CD1c-positive myeloid dendritic cell (primary cell): ENCODE results near the gene MGME1.

Experiments used
- DNase-seq: peaks from one replicate; pipeline ENCODE4 v3.0.0-alpha.2; 2016; ENCODE audit errors: extremely low spot score

MGME1 gene, protein sequence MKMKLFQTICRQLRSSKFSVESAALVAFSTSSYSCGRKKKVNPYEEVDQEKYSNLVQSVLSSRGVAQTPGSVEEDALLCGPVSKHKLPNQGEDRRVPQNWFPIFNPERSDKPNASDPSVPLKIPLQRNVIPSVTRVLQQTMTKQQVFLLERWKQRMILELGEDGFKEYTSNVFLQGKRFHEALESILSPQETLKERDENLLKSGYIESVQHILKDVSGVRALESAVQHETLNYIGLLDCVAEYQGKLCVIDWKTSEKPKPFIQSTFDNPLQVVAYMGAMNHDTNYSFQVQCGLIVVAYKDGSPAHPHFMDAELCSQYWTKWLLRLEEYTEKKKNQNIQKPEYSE

DNA sequence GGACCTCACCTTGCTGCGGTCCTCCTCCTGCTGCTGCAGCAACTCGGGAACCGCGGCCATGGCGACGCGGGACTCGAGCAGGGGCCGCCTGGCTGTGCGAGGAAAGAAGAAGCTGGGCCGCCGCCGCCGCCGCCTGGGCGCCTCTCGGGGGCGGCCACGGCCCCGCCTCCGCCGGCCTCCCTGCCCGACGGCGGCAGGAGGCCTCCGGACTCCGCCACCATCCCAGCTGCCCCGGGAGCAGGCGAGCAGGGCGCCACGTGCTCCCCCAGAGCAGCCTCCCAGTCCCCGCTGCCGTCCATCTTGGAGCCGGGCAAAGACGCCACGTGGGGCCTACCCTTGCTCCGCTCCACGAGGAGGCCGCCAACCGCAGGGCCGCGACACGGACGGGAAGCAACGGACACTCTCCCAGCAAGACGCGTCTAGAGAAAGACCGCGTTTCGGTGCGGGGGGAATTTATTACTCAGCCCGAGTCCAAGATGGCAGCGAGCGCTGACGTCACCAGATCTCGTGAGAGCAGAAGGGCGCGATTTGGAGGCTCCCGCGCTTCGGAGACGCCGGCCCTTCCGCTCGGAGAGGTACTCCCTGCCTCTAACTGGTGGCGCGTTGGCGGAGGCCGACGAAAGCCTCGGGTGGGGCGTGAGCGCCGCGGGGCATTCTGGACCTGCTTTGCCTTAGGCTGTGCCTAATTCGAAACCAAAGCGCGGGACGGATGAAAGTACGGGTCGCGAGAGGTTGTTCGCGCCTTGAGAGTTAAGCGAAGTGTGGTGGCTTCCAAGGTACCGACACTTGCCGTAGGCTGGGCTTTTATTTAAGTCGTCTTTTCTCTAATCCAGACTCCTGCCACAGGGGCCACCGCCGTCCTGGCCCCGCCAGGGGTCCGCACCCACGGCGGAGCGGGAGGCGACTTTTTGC, at the start of gene MGME1, which contains the start of gene SNX5:
MGME1 (plus strand) TSS at position 653 of the 912 bp plus-strand sequence. CDS start 842 bp downstream, outside the sequence.
SNX5 (minus strand) TSS at position 429 of the 912 bp plus-strand sequence; CDS start at position 60, 369 bp downstream.
- peak; percentile 100 for DNase-seq

DNA sequence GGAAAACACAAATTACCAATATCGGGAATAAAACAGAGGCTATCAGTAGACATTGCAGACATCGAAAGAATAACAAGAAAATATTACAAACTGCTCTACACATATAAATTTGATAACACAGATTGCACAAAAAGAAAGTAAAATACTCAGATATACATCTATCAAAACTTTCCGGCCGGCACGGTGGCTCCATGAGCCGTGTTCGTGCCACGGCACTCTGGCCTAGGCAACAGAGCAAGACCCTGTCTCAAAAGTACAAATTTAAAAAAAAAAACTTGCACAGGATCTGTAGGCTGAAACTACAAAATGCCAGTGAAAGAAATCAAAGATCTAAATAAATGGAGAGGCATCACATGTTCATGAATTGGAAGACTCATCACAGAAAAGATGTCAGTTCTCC, 49.7 kb upstream of the MGME1 start:
- DNase-seq, result no peak

DNA sequence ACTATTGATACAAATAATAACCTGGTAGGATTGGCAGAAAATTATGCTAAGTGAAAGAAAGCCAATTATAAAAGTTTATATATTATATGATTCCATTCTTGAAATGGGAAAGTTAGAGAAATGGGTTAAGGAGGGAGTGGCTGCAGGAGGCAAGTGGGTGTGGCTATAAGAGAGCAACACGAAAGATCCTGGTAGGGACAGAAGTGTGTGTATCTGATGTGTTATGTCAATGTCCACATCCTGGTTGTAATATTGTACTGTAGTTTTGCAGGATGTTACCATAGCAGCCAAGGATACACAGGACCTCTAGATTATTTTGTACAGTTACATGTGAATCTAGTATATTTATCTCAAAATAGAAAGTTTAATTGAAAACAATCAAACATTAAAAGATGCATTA, 47.0 kb upstream of the MGME1 start:
- no peak for DNase-seq

- DNase-seq, result no peak
Observed at GRCh38 chr20:17925141-17925939, 43.5 kb upstream of the MGME1 start.

DNA sequence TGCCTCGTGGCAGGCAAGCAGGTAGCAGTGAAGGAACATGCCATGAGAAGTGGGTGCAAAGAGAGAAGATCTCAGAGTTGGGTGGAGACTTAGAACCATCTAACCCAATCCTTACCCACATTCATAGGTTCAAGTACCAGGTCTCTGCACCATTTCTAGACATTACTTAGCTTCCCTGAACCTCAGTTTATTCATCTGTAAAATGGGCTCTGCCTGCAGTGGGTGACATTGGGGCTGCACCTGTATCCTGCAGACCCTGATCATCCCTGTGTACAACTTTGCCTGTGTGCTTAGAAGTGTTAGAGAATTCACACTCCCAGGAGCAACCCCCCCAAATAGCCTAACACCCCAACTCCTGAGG, 42.9 kb upstream of the MGME1 start:
- DNase-seq, result no peak

GRCh38 chr20:17928211-17928611, 40.6 kb upstream of the MGME1 start:
- no peak for DNase-seq

DNA sequence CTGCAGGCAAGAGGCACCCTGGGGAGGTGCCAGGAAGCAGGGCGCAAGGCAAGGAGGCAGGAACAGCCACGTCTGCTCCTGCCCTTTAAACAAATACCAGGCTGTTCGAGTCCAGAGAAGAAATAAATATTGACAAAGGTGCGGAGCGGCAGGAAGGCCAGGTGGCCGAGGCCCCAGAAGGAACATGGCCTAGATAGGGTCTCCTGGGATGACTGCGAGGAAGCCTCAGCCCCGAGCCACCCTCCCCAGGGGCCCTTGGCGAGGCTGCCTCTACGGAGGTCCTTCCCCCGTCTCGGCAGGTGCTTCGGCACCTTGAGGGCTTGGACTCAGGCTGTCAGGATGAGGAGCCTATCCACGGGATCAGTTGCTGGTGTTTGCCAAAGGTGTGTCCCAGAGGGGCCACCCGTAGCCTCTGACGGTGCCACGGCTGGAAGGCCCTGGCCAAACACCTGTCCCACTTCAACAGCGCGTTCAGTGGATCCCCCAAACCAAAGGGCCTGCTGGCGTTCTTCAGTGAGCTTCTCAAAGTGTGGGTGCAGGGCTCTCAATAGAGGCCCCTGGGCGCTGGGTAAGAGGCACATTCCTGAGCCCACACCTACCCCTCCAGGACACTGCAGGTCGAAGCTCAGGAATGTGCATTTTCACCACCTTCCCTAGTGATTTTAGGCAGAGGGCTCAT, 40.0 kb upstream of the MGME1 start:
- DNase-seq, result no peak

DNA sequence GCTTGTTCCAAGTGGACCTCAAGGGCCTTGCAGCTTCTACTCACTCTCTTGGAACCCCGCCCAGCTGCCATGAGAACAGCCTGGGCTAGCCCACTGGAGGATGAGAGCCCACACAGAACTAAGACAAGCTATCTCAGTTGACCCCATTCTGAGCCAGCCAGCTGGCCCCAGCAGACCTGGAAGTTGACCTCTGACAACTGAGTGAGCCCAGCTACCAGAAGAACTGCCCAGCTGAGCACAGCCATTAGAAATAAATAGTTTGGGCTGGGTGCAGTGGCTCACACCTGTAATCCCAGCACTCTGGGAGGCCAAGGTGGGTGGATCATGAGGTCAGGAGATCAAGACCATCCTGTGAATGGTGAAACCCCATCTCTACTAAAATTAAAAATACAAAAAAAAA, 37.3 kb upstream of the MGME1 start:
- no peak for DNase-seq

GRCh38 chr20:17932396-17932795, 36.4 kb upstream of the MGME1 start:
- DNase-seq, result no peak

GRCh38 chr20:17933121-17933520, 35.7 kb upstream of the MGME1 start:
- no peak for DNase-seq

GRCh38 chr20:17933711-17934110, 35.1 kb upstream of the MGME1 start:
- DNase-seq, result no peak

DNA sequence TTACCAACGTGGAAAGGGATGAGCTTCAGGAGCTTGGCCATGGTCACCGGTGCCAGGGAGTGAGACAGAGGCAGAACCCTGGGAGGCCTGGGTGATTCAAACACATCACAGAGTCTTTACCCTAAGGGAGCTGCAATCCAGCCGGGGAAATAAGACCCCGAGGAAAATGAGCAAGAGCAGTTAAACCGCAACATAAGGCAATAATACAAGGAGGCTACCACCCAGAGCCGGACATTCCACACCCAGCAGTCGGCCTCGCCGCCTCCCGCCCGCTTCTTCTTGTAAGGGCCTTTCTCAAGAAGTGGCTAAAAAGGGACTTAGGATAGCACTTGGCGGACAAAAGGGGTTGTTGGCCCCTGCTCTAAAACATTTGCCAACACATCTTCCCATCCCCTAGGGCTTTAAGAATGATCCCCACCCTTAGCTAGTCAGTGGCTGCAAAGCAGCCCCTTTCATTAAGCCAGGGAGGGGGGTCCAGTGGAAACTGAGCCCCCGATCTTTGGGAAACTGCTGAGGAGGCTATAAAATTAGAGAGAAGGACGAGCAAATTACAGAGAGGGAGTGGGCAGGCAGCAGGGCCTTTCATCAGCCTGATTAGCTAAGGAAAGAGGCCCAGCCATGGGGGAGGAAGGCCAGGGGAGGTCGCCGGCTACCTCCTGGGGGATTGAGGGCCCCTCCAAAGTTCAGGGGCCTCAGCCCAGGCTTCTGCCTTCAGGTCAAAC, 34.5 kb upstream of the MGME1 start:
- no peak for DNase-seq

DNA sequence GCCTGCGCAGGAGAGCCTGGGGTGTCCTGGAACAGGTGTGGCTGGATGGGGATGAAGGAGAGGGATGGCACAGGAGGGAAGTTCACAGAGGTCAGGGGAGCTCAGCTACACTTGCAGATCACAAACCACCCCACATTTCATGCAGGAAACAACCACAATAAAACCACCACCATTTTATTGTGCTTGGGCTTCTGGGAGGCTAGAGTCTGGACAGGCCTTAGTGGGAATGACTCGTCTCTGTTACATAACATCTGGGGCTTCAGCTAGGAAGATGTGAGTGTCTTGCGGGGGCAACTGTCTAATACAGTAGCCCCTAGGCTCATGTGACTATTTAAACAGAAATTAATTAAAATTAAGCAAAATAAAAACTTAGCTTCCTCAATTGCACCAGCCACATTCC, 33.6 kb upstream of the MGME1 start:
- DNase-seq, result no peak

GRCh38 chr20:17935761-17936160, 33.1 kb upstream of the MGME1 start:
- no peak for DNase-seq

GRCh38 chr20:17936286-17936760, 32.5 kb upstream of the MGME1 start:
- no peak for DNase-seq

DNA sequence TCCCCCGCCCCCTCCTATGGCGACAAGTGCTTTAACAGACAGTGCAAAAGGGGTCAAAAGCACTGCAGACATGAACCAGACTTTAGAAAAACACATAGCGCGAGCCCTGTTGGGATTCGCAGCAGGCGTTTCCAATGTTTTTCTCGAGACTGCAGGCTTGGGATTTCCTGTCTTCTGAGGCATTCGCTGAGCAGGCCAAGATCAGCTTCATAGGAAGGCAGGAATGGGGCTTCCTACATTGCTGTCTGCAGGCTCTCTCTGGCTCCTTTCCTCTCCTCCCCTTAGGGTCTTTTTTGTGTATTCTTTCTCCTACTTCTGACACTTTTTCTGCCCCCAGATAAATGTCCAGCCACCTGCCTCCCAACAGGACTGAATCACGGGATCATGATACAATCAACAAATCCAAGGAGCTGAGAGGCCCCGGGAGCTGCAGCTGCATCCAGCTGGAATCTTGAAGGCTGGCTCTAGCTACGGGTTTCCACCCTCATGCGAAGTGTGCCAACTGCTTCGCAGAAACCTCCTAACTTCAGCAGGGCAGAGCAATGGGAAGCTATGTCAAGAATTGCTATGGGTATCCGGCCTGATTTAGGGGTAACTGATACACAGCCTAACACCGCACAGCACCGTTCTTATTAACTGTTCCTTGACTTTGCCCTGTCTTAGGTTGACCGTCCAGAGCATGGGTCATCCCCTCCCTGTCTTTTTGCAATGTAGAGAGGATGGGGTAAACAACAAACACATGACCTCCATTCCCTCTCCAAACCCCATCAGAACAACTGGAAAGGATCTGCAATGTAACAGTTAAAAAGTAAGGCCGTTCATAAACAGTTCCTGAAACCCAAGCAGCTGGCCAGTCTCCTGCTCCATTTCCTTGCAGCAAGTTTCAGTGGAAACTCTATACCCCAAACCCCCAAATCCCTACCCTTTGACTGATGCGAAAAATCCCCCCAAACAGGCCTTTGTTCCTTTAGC, 31.8 kb upstream of the MGME1 start:
- DNase-seq, result no peak

DNA sequence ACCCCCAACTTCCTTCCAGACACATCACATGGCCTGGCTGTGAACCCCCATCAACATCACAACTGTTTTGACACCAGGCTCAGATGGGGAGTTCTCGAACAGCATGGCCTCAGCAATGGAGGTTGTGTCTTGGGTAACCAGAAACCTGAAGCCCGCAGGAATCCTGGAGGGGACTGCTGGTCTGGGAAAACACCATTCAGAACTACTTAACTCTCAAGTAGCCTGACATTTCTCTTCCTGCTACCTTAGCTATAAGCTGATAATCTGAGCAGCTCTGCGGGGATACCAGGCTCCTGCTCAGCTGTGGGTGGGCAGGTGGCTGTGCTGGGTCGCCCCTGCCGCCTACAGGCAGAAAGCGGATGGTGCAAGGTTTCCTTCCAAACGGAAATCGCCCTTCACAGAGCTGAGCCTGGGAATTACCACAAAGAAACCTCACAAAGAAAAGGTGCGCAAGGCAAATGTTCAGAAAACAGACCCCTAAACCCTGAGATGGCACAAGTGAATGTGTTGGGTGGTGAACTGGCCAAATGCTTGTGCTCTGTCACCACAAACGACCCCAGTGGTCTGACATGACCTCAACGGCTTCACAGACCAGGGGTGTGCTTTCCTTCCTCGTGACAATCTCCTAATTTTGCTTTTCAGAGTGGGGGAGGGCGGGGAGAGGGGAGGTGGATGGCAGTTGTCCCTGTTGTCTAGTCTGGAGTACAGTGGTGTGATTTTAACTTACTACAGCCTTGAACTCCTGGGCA, 29.8 kb upstream of the MGME1 start:
- DNase-seq, result peak; percentile 55

DNA sequence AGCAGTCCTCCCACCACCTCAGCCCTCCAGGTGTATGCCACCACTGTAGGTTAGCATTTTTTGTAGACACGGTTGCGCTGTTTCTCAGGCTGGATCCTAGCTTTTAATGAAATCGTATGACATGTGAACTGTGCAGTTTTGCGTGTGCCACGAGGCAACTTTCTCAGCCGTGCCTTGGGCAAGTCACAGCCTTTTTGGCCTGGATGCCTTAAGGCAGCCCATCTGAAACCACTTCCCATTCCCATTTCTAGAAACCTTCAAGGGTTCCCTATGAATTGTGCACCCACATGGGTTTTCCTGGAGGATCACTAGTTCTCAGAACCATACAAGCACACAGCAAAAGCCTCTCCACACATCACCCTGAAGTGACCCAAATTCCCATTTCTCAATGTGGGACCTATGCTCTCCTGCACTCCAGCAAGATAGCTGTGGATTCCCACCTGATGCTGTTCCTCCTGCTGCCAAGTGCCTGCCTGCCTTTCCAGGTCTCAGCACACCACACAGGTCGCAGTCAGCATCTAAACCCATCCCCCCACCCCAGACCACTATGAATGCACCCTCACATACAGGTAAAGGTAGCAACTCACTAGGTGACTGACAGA, 29.1 kb upstream of the MGME1 start:
- peak; percentile 12 for DNase-seq
